Body of pancreas (tissue), 4 donors: ENCODE results near the gene AGTR2. TPM values are rescaled to one million over a fixed set of nuclear protein-coding genes. Genes with fewer than 3 reads are reported as not detected.
"Not testable (repeated sequence)": the region's sequence is repeated elsewhere in the genome, so short reads cannot be mapped to it uniquely, and the experiment has no call there.

Experiments
- ATAC-seq: fragments of 150-250 bp; one replicate; pipeline ENCODE4 v1.9.1; 2016
- DNase-seq, 4 donors: peaks; one replicate each; pipeline ENCODE4 v3.0.0-alpha.2; 2019
- H3K27ac ChIP-seq, 4 donors: fragments of 200-600 bp; sonication (generic); 1 replicate in 3 of 4; 2 replicates in 1 of 4; pipeline versions ENCODE4 v1.5.1 to v1.6.1; 2016 to 2019; ENCODE audit warnings: mild to moderate bottlenecking in 1 of 4, mixed read lengths in 1 of 4, moderate library complexity in 1 of 4
- H3K27me3 ChIP-seq, 2 donors: fragments of 200-600 bp; sonication (generic); one replicate each; pipeline ENCODE4 v1.6.0; 2016; ENCODE audit warnings: mild to moderate bottlenecking in 1 of 2
- H3K36me3 ChIP-seq, 2 donors: fragments of 200-600 bp; sonication (generic); replicated peaks in 1 of 2; 2 replicates each; pipeline ENCODE4 v1.5.1; 2016; ENCODE audit warnings: low read depth in 2 of 2; ENCODE audit not compliant: insufficient read depth in 1 of 2
- H3K4me1 ChIP-seq: fragments of 200-600 bp; sonication (generic); one replicate; pipeline ENCODE4 v1.6.0; 2016
- H3K4me3 ChIP-seq, 2 donors: fragments of 200-600 bp; sonication (generic); 1 replicate in 1 of 2; 2 replicates in 1 of 2; pipeline ENCODE4 v1.5.1; 2016 to 2019
- H3K9me3 ChIP-seq, 3 donors: fragments of 200-600 bp; sonication (generic); 1 replicate in 2 of 3; 2 replicates in 1 of 3; pipeline ENCODE4 v1.5.1; 2016
- CTCF ChIP-seq, 7 experiments: fragments of 450-650 bp in 4 of 7; fragments of 200-600 bp in 3 of 7; sonication (generic) in 3 of 7; IDR thresholded peaks; one replicate each; pipeline ENCODE4 v1.5.1; 2016 to 2019; ENCODE audit warnings: antibody characterized with exemption in 7 of 7
- POLR2A ChIP-seq, 3 donors: fragments of 450-650 bp; IDR thresholded peaks; one replicate each; pipeline ENCODE4 v1.6.1; 2016; ENCODE audit warnings: antibody characterized with exemption in 3 of 3, mild to moderate bottlenecking in 2 of 3
- WGBS, 2 donors: methylation state at CpG; one replicate each; pipeline ENCODE4 v1.1.5; 2017; 5-methylcytosine and 5-hydroxymethylcytosine counted together
- intact Hi-C: fragments of 100-400 bp; cut with DNase I; formaldehyde crosslinking; loops from one replicate; pipeline ENCODE4 v1.15.1; 2023
- total RNA-seq, 2 donors: library from RNA; depleted of rRNA; stranded (reverse); fragments of >200 nt; gene quantifications; one replicate each; pipeline ENCODE4 v1.1.0, GENCODE V29; 2016

Gene AGTR2
- not detected for total RNA-seq

GRCh38 chrX:116170511-116170910, at the start of gene AGTR2:
TSS of gene AGTR2 (plus strand) at chrX:116170744. CDS start at chrX:116172281, 1,537 bp downstream.
- Histone ChIP-seq H3K27ac (no peak within 1 kb of the TSS), H3K4me3 (no peak within 1 kb of the TSS), H3K36me3 (no peaks in the 10 kb centered on the region), H3K9me3 (no peaks in the 10 kb centered on the region), H3K4me1 (no peaks in the 10 kb centered on the region), H3K27me3 (no peaks in the 10 kb centered on the region)
- intact Hi-C loops = no loop called here
- ATAC-seq (no peak), DNase-seq (no peak)
- WGBS, 2 donors = 31 to 32% methylated on average over 3 of the region's 3 CpGs
- TF ChIP-seq CTCF (IDR thresholded peaks at IDR 0.05) (no peak), POLR2A (IDR thresholded peaks at IDR 0.05) (no peak)

GRCh38 chrX:116135277-116135676, 35.3 kb upstream of the AGTR2 start:
- no peaks in the 10 kb centered on the region for H3K36me3 ChIP-seq
- H3K9me3 ChIP-seq = no peaks in the 10 kb centered on the region
- ATAC-seq (no peak), DNase-seq (no peak)
- no peaks in the 10 kb centered on the region for H3K4me1 ChIP-seq
- no peaks in the 10 kb centered on the region for H3K27me3 ChIP-seq
- H3K4me3 ChIP-seq = no peak overlapping the region
- TF ChIP-seq POLR2A (IDR thresholded peaks at IDR 0.05) (no peak), CTCF (IDR thresholded peaks at IDR 0.05) (no peak)
- intact Hi-C loops = no loop called here
- H3K27ac ChIP-seq = no peak overlapping the region
- 82% methylated on average over 1 of the region's 1 CpG; no CpG with 5 or more reads in 1 of the 2 donors for WGBS, 2 donors

GRCh38 chrX:116141270-116141669, 29.3 kb upstream of the AGTR2 start:
- H3K4me1 ChIP-seq, H3K9me3 ChIP-seq, H3K27me3 ChIP-seq, H3K27ac ChIP-seq, intact Hi-C loops, H3K36me3 ChIP-seq, H3K4me3 ChIP-seq, DNase-seq, ATAC-seq: not testable (repeated sequence)
- WGBS, 2 donors = 43% methylated on average over 1 of the region's 1 CpG; no CpG with 5 or more reads in 1 of the 2 donors

- H3K27me3 ChIP-seq = no peaks in the 10 kb centered on the region
- intact Hi-C loops = no loop called here
- no peaks in the 10 kb centered on the region for H3K9me3 ChIP-seq
- no peak for ATAC-seq
- TF ChIP-seq CTCF (IDR thresholded peaks at IDR 0.05) (no peak), POLR2A (IDR thresholded peaks at IDR 0.05) (no peak)
- H3K36me3 ChIP-seq = no peaks in the 10 kb centered on the region
- H3K27ac ChIP-seq = no peak overlapping the region
- 24 to 54% methylated on average over 2 of the region's 2 CpGs for WGBS, 2 donors
- no peak overlapping the region for H3K4me3 ChIP-seq
- DNase-seq = no peak
- no peaks in the 10 kb centered on the region for H3K4me1 ChIP-seq
These were observed 27.6 kb upstream of the AGTR2 start for GRCh38 chrX:116142976-116143375.

GRCh38 chrX:116172976-116173375, 2.4 kb downstream of the AGTR2 start:
- Histone ChIP-seq H3K27me3 (no peaks in the 10 kb centered on the region), H3K36me3 (no peaks in the 10 kb centered on the region), H3K4me1 (no peaks in the 10 kb centered on the region), H3K9me3 (no peaks in the 10 kb centered on the region), H3K27ac (no peak overlapping the region), H3K4me3 (no peak overlapping the region)
- intact Hi-C loops = no loop called here
- no peak for ATAC-seq
- TF ChIP-seq CTCF (IDR thresholded peaks at IDR 0.05) (no peak), POLR2A (IDR thresholded peaks at IDR 0.05) (no peak)
- peak in 1 of 4 donors; percentile 1 for DNase-seq
- WGBS, 2 donors = 69 to 70% methylated on average over 9 of the region's 9 CpGs
